Dermis microvascular lymphatic vessel endothelial cell (primary cell): Measurements from ENCODE around the gene TSHZ1. TPM values are rescaled to one million over a fixed set of nuclear protein-coding genes. Genes with fewer than 3 reads are reported as not detected.
"Not testable (repeated sequence)": the region's sequence is repeated elsewhere in the genome, so short reads cannot be mapped to it uniquely, and the experiment has no call there.

Experiments used
- DNase-seq, 2 donors: peaks; one replicate each; pipeline versions ENCODE4 v3.0.0 to v3.0.0-alpha.2; 2010; ENCODE audit warnings: low read depth in 2 of 2
- total RNA-seq: library from RNA; depleted of rRNA; stranded (reverse); fragments of >200 nt; gene quantifications from 2 replicates; pipeline ENCODE4 v1.2.1, GENCODE V29; 2014

The TSHZ1 gene
- total RNA-seq, 1 donor from 2014 or later = 6.5 TPM

- DNase-seq = no peak
These were observed 99.0 kb downstream of the TSHZ1 start for GRCh38 chr18:75309564-75309963.

DNA sequence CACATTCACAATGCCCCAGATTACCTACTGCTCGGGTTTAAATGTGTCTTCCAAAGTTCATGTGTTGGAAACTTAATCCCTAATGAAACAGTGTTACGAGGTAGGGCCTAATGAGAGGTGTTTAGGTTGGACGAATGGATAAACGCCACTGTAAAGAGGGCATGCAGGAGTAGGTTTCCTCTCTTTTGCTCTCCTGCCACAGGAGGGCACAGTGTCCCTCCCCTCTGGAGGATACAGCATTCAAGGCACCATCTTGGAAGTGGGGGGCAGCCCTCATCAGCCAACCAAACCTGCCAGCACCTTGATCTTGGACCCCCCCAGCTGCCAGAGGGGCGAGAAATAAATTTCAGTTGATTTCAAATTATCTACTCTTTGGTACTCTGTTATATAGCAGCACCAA, 103.5 kb downstream of the TSHZ1 start:
- DNase-seq = no peak

GRCh38 chr18:75314606-75315005, 104.0 kb downstream of the TSHZ1 start:
- DNase-seq = no peak

GRCh38 chr18:75316223-75316622, 105.6 kb downstream of the TSHZ1 start:
- no peak for DNase-seq

GRCh38 chr18:75316826-75317225, 106.2 kb downstream of the TSHZ1 start:
- no peak for DNase-seq

GRCh38 chr18:75317300-75317699, 106.7 kb downstream of the TSHZ1 start:
- DNase-seq = no peak

DNA sequence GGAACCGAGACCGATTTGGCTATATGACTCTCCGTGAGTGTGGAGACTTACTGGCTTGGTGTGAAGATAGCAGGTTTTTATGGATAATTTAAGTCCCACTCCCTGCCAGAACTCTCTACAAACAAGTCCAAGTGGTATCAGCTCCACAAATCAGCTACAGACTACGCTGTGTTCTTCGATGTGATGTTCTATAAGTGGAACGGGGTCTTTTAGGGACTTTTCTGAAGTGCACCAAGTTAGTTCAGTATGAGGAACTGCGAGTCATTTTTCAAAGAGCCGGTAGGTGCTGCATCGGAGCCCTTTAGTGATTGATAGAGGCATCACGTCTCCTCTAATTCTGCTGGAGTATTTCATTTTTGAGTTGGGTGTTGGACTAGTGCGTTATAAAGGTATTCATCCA, 107.1 kb downstream of the TSHZ1 start:
- DNase-seq = no peak

DNA sequence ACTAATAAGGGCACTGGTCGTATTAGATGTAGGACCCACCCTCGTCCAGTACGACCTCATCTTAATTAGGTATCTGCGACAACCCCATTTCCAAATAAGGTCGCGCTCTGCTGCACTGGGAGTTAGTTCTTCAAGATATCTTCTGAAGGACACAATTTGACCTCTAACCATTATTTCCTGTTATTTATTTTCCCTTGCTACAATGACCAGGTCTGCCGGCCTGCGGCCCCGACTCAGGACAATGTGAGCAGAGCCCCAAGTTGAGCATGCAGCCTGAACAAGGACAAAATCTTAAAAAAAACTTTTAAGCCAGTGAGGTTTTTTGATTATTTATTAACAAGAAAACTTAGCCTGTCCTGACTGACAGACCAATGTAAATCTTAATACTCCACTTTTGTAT, 109.3 kb downstream of the TSHZ1 start:
- DNase-seq = no peak

DNA sequence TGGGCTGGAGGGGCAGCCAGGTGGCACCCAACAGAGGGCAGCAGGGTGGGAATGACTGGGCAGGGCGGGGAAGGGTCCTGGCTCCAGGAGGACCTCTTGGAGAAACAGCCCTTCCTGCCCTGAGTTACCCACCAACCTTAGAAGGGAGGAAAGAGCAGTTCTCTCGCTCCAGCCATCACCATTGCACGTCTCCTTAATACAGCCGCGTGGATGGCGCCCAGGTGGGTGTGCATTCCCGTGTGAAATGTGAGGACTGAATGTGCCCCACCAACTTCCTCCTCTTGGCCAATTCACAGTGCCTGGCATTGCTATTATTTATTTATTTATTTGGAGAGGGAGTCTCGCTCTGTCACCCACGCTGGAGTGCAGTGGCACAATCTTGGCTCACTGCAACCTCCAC, 109.9 kb downstream of the TSHZ1 start:
- DNase-seq = no peak

DNA sequence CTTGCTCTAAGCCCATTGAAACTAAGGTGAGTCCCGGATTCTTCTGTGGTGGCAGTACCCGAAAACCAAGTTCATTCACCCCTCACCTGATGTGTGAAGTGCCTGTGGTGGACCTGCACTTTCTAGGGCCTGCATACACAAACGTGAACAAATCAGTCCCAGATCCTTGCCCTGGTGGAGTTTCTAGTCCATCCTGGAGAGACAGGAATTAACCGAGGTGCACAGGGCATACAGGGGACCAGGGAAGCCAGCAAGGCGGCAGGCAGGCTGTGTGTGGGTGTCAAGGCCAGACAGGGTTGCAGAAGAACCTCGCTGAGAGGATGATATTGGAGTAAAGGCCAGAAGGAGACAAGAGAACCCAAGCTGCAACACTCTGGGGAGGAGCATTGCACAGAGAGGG, 110.8 kb downstream of the TSHZ1 start:
- no peak for DNase-seq

- no peak for DNase-seq
These were observed 111.6 kb downstream of the TSHZ1 start for GRCh38 chr18:75322206-75322605.

GRCh38 chr18:75323821-75324585, 113.4 kb downstream of the TSHZ1 start:
- DNase-seq = no peak

DNA sequence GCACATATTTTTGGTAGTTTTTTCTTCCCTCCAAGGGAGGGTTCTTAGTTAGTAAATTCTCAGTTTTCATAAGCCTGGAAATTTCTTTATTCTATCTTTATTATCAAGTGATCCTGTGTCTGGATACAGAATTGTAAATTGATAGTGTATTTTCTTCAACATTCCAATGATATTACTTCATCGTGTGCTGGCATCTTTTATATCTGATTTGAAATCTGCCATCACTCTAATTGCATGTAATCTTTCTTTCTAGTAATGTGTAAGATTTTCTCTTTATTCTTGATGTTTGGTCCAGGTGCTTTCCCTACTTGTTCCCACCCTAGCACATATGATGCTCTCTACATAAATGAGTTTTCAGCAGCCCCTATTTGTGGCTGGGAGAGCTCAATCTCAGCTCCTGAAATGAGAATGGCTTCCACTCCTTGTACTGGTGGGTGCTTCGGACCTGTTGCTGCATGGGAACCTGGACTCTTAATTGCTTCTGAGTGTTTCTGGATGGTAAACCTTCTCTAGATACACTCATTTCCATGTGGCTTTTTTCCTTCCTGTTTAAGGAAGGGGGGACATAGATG, 114.2 kb downstream of the TSHZ1 start:
- DNase-seq = no peak

DNA sequence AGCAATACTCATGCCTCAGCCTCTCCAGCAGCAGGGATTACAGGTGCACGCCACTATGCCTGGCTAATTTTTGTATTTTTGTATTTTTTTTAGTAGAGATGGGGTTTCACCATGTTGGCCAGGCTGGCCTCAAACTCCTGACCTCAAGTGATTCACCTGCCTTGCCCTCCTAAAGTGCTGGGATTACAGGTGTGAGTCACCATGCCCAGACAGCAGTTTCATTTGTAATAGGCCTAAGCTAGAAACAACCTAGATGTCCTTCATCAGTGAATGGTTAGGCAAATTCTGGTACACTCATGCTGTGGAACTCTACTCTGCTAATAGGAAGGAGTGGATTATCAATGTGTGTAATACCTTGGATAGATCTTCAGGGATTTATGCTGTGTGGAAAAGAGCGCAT, 119.2 kb downstream of the TSHZ1 start:
- not testable (repeated sequence) for DNase-seq

DNA sequence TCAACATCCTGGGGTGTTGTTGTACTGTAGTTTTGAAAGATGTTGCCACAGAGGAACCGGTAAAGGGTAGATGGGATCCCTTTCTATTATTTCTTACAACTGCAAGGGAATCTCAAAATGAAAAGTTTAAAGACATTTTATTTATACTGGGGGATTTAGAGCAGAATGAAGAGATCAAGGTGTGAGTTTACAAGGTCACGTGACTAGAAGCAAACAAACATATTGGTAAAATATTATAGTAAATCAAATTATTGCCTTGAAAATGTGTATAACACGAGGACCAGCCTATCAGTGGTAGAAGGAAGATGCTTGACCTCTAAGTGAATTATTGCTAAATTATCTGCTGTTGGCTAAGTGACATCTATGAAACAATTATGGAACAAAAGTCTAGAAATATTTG, 119.7 kb downstream of the TSHZ1 start:
- DNase-seq = no peak

DNA sequence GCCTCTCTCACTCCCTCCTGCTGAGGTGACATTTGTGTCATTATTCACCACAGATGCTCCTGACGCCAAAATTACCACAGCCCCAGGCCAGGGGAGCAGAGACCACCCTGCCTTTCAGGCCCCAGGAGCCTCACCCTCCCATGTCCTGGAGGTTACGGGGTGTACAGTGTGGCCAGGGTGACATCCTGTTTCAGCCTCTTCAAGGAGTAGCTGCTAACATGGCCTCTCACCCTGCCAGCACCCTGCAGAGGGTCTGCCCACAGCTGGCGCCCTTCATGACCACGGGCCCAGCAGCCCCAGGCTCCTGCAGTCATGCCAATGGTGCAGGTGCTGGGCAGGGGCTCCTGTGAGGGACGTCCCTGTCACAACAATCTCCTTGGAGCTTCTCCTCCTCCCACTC, 124.3 kb downstream of the TSHZ1 start:
- DNase-seq = no peak

- DNase-seq = no peak
These were observed 124.9 kb downstream of the TSHZ1 start for GRCh38 chr18:75335511-75335910.

GRCh38 chr18:75336767-75337166, 126.2 kb downstream of the TSHZ1 start:
- no peak for DNase-seq

DNA sequence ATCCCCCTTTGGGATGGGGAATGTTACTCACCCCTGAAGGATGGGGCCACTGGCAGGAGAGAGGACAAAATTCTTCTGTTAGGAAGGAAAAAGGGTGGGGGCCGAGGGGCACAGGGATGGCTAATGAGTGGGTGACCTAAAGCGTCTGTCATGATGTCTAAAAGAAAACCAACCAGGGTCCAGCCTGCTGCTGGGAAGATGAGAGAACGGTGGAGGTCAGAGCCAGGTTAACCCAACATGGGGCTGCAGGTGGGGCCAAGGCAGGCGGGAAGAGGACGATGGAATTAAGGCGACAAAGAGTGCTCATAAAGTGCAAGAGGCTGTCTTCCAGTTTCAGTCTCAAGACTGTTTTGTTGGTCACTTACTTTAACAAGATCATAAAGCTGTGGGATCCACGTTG, 126.8 kb downstream of the TSHZ1 start:
- DNase-seq = no peak

DNA sequence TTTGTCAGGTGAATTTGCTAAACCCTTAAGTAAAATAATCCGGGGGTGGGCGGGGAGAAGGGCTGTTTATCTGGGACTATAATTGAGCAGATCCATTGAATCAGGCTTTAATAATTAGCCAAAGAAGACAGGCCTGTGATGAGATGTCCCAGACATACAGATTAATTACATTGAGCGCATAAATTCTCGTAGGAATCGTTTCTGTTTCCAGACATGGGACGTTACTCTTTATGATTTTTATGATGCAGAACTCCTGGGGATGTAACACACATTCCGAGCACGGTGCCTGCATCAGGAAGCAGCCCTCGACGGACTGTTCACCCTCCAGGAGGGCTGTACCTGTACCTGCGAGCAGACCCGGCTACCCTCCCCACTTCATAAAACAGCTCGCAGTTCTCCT, 128.0 kb downstream of the TSHZ1 start:
- no peak for DNase-seq
